HG02623 (cell line): ENCODE data around the gene HES5.
"Not testable (repeated sequence)": the region's sequence is repeated elsewhere in the genome, so short reads cannot be mapped to it uniquely, and the experiment has no call there.

Source experiments
- ATAC-seq: cut with Tn5 transposase; IDR thresholded peaks from one replicate; pipeline ENCODE4 v1.9.1; 2021; ENCODE audit warnings: moderate library complexity; ENCODE audit not compliant: unreplicated experiment

The HES5 gene

GRCh38 chr1:2561446-2561845 is 31.4 kb upstream of the HES5 start:
- no peak for ATAC-seq

GRCh38 chr1:2560299-2561073 is 30.4 kb upstream of the HES5 start:
- ATAC-seq = no peak

GRCh38 chr1:2559509-2560298 is 29.6 kb upstream of the HES5 start:
- no peak for ATAC-seq

GRCh38 chr1:2558861-2559260 is 28.8 kb upstream of the HES5 start:
- ATAC-seq = no peak

GRCh38 chr1:2558420-2558819 is 28.4 kb upstream of the HES5 start:
- no peak for ATAC-seq

GRCh38 chr1:2557482-2558400 is 27.7 kb upstream of the HES5 start:
- no peak for ATAC-seq

GRCh38 chr1:2556678-2557481 is 26.8 kb upstream of the HES5 start:
- ATAC-seq = no peak

- ATAC-seq = no peak
Observed at GRCh38 chr1:2556277-2556677, 26.2 kb upstream of the HES5 start, which contains the start of gene TNFRSF14. Gene TNFRSF14 (plus strand): TSS chr1:2556371. CDS start chr1:2556665, 294 bp downstream.

- ATAC-seq = no peak
Observed at GRCh38 chr1:2555634-2556276, 25.7 kb upstream of the HES5 start.

- ATAC-seq = no peak
Observed at GRCh38 chr1:2554621-2555387, 24.7 kb upstream of the HES5 start.

GRCh38 chr1:2553871-2554620 is 24.0 kb upstream of the HES5 start:
- no peak for ATAC-seq

- not testable (repeated sequence) for ATAC-seq
Observed at GRCh38 chr1:2553076-2553475, 23.0 kb upstream of the HES5 start.

GRCh38 chr1:2552189-2552588 is 22.1 kb upstream of the HES5 start:
- no peak for ATAC-seq

GRCh38 chr1:2551544-2551943 is 21.5 kb upstream of the HES5 start:
- ATAC-seq = not testable (repeated sequence)

GRCh38 chr1:2550309-2550861 is 20.3 kb upstream of the HES5 start:
- ATAC-seq = not testable (repeated sequence)

GRCh38 chr1:2549367-2550029 is 19.4 kb upstream of the HES5 start:
- ATAC-seq = not testable (repeated sequence)

GRCh38 chr1:2548068-2548589 is 18.1 kb upstream of the HES5 start:
- ATAC-seq = no peak
